Stimulated activated CD4-positive, alpha-beta T cell treated with anti-CD3 and anti-CD28 coated beads, Interleukin-15, amount 100 ng/mL, for 48 hours (primary cell): ENCODE data around the gene PYGL.
A peak's percentile ranks its signal among the peaks of the same experiment; 100 is the strongest.

ENCODE experiments used
- DNase-seq, 2 donors: peaks; one replicate each; pipeline ENCODE4 v3.0.0-alpha.2; 2020; ENCODE audit warnings: low read depth in 2 of 2

Gene PYGL

GRCh38 chr14:50871914-50872732 lies 72.2 kb downstream of the PYGL start, which contains the start of gene ABHD12B:
Gene ABHD12B, plus strand, starts transcription at chr14:50872053. Its CDS starts 122 bp downstream, at chr14:50872175.
- DNase-seq = no peak

- DNase-seq = no peak
These were observed 73.1 kb downstream of the PYGL start for GRCh38 chr14:50871228-50871627.

- DNase-seq = no peak
These were observed 78.7 kb downstream of the PYGL start for GRCh38 chr14:50865391-50866076.

- no peak for DNase-seq
These were observed 79.3 kb downstream of the PYGL start for GRCh38 chr14:50864946-50865345.

- DNase-seq = no peak
These were observed 80.0 kb downstream of the PYGL start for GRCh38 chr14:50864237-50864636.

GRCh38 chr14:50862036-50862570 lies 82.2 kb downstream of the PYGL start:
- DNase-seq = no peak

- DNase-seq = peak; percentile 75 to 84
These were observed 83.7 kb downstream of the PYGL start for GRCh38 chr14:50860478-50861086.

- no peak for DNase-seq
These were observed 85.0 kb downstream of the PYGL start for GRCh38 chr14:50859296-50859624.

GRCh38 chr14:50856660-50857059 lies 87.6 kb downstream of the PYGL start:
- DNase-seq = no peak

GRCh38 chr14:50855558-50855957 lies 88.7 kb downstream of the PYGL start:
- DNase-seq = no peak
